ENCODE measurements around the gene ASIP. TPM values are rescaled to one million over a fixed set of nuclear protein-coding genes. Genes with fewer than 3 reads are reported as not detected.

ASIP gene, protein sequence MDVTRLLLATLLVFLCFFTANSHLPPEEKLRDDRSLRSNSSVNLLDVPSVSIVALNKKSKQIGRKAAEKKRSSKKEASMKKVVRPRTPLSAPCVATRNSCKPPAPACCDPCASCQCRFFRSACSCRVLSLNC
- total RNA-seq, result not detected in 2 replicates

GRCh38 chr20:34240693-34241615, at the start of gene ASIP:
Gene ASIP (plus strand): TSS chr20:34241423. CDS start chr20:34260375, 18,952 bp downstream.

GRCh38 chr20:34302723-34303533, 61.7 kb downstream of the ASIP start, which contains the start of gene AHCY:
Gene AHCY (minus strand): TSS chr20:34303355. CDS start chr20:34303270, 85 bp downstream.

Other genes with a start within 250 kb of the ASIP start
- 48.7 and 52.6 TPM in 2 replicates for gene RALY, start 247.5 kb upstream of the ASIP start, total RNA-seq
- gene EIF2S2, start 129.2 kb upstream of the ASIP start, total RNA-seq, result 108 and 134 TPM in 2 replicates
- gene AHCY, start 61.9 kb downstream of the ASIP start, total RNA-seq, result 90.0 and 90.7 TPM in 2 replicates
- gene ITCH, start 121.8 kb downstream of the ASIP start, total RNA-seq, result 66.6 and 83.2 TPM in 2 replicates

Data from smooth muscle cell of bladder (primary cell).